Measurements from ENCODE around the gene CENPP.

CENPP gene

DNA sequence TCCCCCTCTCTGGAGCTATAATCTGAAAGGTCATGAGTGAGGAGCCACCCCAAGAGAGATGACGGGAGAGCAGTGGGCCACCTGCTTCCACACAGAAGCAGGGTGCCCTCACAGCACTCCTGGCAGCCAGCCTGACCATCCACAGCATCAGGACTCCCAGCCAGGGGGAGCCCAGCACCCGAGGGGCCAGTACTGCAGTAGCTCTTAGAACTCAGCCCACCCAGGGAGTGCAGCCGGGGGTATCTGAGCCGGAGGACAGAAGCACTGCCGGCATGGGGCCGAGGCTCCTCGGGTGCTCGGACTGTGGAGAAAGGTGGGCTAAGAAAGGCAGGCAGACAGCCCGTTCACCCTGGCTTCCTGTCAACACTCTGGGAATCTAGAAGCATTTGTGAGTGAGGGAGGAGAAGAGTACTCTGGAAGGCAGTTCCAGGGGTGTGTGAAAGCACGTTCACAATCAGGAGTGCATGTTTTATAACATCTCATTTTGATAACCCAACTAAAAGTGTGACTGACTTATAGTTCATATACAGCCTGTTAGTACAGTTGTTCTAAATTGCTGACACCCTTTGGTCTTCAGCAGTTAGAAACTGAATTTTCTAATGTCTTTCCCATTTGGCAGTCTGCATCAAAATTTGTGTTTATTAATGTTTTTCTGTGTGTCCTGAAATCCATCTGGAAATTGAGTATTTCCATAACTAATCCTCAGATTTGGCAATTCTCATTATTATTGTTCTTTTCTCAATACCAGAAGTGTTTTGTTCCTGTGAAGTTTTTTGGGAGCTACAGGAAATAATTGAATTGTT, 182.5 kb downstream of the CENPP start:
- no peak for DNase-seq (ENCODE audit: low spot score)
- TF ChIP-seq, protein P1, sequence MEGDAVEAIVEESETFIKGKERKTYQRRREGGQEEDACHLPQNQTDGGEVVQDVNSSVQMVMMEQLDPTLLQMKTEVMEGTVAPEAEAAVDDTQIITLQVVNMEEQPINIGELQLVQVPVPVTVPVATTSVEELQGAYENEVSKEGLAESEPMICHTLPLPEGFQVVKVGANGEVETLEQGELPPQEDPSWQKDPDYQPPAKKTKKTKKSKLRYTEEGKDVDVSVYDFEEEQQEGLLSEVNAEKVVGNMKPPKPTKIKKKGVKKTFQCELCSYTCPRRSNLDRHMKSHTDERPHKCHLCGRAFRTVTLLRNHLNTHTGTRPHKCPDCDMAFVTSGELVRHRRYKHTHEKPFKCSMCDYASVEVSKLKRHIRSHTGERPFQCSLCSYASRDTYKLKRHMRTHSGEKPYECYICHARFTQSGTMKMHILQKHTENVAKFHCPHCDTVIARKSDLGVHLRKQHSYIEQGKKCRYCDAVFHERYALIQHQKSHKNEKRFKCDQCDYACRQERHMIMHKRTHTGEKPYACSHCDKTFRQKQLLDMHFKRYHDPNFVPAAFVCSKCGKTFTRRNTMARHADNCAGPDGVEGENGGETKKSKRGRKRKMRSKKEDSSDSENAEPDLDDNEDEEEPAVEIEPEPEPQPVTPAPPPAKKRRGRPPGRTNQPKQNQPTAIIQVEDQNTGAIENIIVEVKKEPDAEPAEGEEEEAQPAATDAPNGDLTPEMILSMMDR (IDR thresholded peaks at IDR 0.05) = no peak
- Histone ChIP-seq H3K27ac (peak overlapping the region; percentile 89 to 91), H3K4me3 (peak overlapping the region; percentile 43)

- H3K27ac ChIP-seq = peak overlapping the region; percentile 66 to 89
- no peak overlapping the region for H3K4me3 ChIP-seq
- no peak for DNase-seq (ENCODE audit: low spot score)
- TF ChIP-seq, protein P1 (IDR thresholded peaks at IDR 0.05) = no peak
These were observed 183.3 kb downstream of the CENPP start for GRCh38 chr9:92509050-92509449.

DNA sequence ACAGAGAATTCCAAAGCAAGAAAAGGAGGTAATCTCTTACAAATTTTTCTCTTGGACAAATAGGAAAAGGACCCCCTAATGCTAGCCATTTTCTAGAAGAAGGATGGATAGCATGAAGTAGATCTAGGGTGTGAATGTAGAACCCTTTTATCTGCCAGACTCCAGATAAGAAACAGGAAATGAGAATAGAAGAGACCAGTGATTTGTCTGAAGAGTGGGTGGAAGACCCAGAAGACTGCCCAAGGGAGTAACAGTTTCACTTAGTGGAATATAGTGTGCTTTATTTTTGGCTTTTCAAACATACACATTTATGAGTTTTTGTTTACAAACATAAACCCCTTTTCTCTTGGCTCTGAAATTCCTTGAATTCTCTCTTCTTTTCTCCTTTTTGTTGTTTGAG, 185.0 kb downstream of the CENPP start:
- TF ChIP-seq, protein P1 (IDR thresholded peaks at IDR 0.05) = no peak
- peak overlapping the region in 1 of 2 donors; percentile 33 for H3K27ac ChIP-seq
- DNase-seq (ENCODE audit: low spot score) = no peak
- H3K4me3 ChIP-seq = no peak overlapping the region

- Histone ChIP-seq H3K27ac (peak overlapping the region; percentile 63 to 81), H3K4me3 (no peak overlapping the region)
- TF ChIP-seq, protein P1 (IDR thresholded peaks at IDR 0.05) = no peak
- no peak for DNase-seq (ENCODE audit: low spot score)
These were observed 186.9 kb downstream of the CENPP start for GRCh38 chr9:92512622-92513021.

DNA sequence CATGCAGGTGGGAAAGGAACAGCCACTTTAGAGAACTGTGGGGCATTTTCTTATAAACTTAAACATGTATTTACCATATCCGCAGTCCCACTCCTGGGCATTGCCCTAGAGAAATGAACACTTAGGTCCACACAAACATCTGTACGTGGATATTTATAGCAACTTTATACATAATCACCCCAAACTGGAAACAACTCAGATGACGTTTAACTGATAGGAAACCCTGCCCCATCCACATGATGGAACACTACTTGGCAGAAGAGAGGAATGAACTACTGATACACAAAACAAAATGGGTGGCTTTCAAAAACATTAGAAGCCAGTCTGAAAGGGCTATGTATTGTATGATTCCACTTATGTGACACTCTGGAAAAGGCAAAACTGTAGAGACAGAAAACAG, 187.6 kb downstream of the CENPP start:
- TF ChIP-seq, protein P1 (IDR thresholded peaks at IDR 0.05) = no peak
- H3K4me3 ChIP-seq = peak overlapping the region; percentile 8
- H3K27ac ChIP-seq = peak overlapping the region; percentile 63 to 81
- no peak for DNase-seq (ENCODE audit: low spot score)

- H3K4me3 ChIP-seq = no peak overlapping the region
- TF ChIP-seq, protein P1 (IDR thresholded peaks at IDR 0.05) = no peak
- peak overlapping the region in 1 of 2 donors; percentile 37 for H3K27ac ChIP-seq
- DNase-seq (ENCODE audit: low spot score) = no peak
These were observed 188.9 kb downstream of the CENPP start for GRCh38 chr9:92514635-92515034.

DNA sequence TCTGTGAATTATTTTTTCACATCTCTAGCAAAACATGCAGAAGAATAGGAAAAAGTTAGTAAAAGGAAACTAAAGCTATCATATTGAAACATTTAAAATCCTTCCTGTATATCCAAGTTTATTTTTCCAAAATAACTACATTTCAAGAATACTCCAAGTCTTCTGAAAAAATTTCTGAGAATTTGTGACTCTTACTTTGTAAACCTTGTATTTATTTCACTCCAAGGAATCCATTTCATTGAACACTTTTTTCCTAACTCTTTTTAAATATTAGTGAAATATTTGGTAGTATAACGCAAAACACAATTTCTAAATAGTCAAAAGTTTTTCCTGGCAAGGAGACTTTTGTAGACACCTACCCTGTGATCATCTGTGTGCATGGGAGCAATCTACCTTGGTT, 190.8 kb downstream of the CENPP start:
- no peak for DNase-seq (ENCODE audit: low spot score)
- Histone ChIP-seq H3K27ac (no peak overlapping the region), H3K4me3 (no peak overlapping the region)
- TF ChIP-seq, protein P1 (IDR thresholded peaks at IDR 0.05) = no peak

Data from coronary artery (tissue), 2 donors.